Chondrocyte (in vitro differentiated cells): ENCODE data around the gene BLOC1S6. TPM values are rescaled to one million over a fixed set of nuclear protein-coding genes. Genes with fewer than 3 reads are reported as not detected.

ENCODE experiments used
- DNase-seq: peaks from one replicate; pipeline ENCODE4 v3.0.0; 2021; ENCODE audit warnings: mixed read lengths, low spot score
- H3K27ac Mint-ChIP-seq: one replicate; pipeline ENCODE4 v1.8.0; 2021; ENCODE audit warnings: mild to moderate bottlenecking, moderate library complexity, mixed read lengths; ENCODE audit not compliant: unreplicated experiment
- H3K27me3 Mint-ChIP-seq: 2 replicates; pipeline ENCODE4 v1.8.0; 2021; ENCODE audit warnings: low read depth, mixed read lengths
- H3K36me3 Mint-ChIP-seq: 2 replicates; pipeline ENCODE4 v1.8.0; 2021; ENCODE audit warnings: low read depth, mixed read lengths
- H3K4me1 Mint-ChIP-seq: 2 replicates; pipeline ENCODE4 v1.8.0; 2021; ENCODE audit warnings: low read depth, mild to moderate bottlenecking, mixed read lengths
- H3K4me3 Mint-ChIP-seq: one replicate; pipeline ENCODE4 v1.8.0; 2021; ENCODE audit warnings: mild to moderate bottlenecking, moderate library complexity, mixed read lengths; ENCODE audit not compliant: unreplicated experiment
- H3K9me3 Mint-ChIP-seq: 2 replicates; pipeline ENCODE4 v1.8.0; 2021; ENCODE audit warnings: low read depth, mixed read lengths
- total RNA-seq: library from RNA; stranded (reverse); gene quantifications from 3 replicates; pipeline ENCODE4 v1.2.1, GENCODE V29; 2021
- TF ChIP-seq, protein P1 (sequence below): fragments of 200-600 bp; sonication (generic); IDR thresholded peaks from 2 replicates; pipeline ENCODE4 v1.5.0; 2021; ENCODE audit warnings: antibody characterized with exemption, mild to moderate bottlenecking, moderate library complexity

The BLOC1S6 gene
- total RNA-seq, 1 donor from 2014 or later, result 51.4 TPM

DNA sequence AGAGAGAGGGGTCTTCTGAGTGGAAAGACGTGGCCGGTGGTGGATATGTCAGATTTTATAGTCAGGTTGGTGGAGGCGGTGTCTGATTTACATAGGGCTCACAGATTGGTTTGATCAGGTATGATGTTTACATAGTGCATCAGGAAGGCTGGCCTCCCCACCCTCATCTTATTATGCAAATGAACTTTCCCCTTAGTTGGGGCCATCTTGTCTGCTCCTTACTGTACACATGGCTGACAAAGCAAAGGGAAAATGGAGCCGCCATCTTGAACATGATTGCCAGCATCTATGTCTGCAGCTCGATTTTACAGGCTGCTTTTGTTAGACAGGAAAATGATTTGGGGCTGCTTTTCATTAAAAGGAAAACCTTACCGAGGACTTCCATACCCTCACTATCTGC is 67.6 kb downstream of the BLOC1S6 start:
- peaks cover 1% of the 10 kb centered on the region for H3K36me3 Mint-ChIP-seq
- no peak overlapping the region for H3K4me3 Mint-ChIP-seq
- H3K4me1 Mint-ChIP-seq, result peaks cover 2% of the 10 kb centered on the region
- peaks cover 3% of the 10 kb centered on the region for H3K9me3 Mint-ChIP-seq
- H3K27ac Mint-ChIP-seq, result no peak overlapping the region
- no peak for DNase-seq
- TF ChIP-seq, protein P1, sequence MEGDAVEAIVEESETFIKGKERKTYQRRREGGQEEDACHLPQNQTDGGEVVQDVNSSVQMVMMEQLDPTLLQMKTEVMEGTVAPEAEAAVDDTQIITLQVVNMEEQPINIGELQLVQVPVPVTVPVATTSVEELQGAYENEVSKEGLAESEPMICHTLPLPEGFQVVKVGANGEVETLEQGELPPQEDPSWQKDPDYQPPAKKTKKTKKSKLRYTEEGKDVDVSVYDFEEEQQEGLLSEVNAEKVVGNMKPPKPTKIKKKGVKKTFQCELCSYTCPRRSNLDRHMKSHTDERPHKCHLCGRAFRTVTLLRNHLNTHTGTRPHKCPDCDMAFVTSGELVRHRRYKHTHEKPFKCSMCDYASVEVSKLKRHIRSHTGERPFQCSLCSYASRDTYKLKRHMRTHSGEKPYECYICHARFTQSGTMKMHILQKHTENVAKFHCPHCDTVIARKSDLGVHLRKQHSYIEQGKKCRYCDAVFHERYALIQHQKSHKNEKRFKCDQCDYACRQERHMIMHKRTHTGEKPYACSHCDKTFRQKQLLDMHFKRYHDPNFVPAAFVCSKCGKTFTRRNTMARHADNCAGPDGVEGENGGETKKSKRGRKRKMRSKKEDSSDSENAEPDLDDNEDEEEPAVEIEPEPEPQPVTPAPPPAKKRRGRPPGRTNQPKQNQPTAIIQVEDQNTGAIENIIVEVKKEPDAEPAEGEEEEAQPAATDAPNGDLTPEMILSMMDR, result no peak
- no peaks in the 10 kb centered on the region for H3K27me3 Mint-ChIP-seq

- Mint-ChIP-seq H3K36me3 (peaks cover 3% of the 10 kb centered on the region), H3K4me3 (no peak overlapping the region), H3K27me3 (no peaks in the 10 kb centered on the region), H3K9me3 (no peaks in the 10 kb centered on the region), H3K27ac (no peak overlapping the region), H3K4me1 (peaks cover 17% of the 10 kb centered on the region)
- TF ChIP-seq, protein P1, result no peak
- no peak for DNase-seq
Measured at GRCh38 chr15:45657254-45657653, 70.1 kb downstream of the BLOC1S6 start.

DNA sequence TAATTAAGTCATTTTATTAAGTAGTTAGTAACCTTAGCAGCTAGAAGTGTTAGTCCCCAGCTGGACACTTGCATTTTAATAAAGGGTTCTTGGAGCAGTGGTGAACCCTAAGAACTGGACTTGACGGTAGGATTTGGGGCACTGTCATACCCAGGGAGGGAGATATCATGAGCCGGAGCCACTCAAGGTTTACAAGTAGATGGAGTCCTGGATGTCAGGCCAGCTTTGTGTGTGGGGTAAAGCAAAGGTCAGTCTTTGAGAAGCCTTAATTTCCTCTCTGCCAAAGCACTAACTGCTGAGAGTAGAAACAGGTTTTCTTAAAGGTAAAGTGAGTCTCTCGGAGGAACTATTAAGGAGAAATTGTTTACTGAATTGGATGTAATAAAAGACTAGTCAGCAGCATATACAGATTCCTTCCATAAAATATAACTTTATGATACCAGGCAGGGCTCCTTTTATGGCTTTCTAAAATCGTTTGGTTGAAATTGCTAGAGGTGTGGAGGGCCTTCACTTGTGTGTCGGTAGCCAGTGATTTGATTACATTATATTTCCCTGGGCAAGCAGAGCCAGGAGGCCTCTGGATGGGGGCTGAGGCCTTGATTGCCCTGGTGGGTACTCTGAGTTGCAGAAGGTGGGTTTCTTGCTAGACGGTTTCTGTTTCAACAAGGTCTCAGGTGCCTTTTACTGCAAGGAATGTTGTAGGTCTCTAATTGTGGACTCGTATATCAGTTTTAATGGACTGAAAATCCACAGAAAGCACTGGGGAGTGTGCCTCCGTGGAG is 70.8 kb downstream of the BLOC1S6 start:
- no peak for DNase-seq
- Mint-ChIP-seq H3K36me3 (peaks cover 3% of the 10 kb centered on the region), H3K27me3 (no peaks in the 10 kb centered on the region), H3K27ac (no peak overlapping the region), H3K4me3 (no peak overlapping the region), H3K4me1 (peaks cover 17% of the 10 kb centered on the region), H3K9me3 (no peaks in the 10 kb centered on the region)
- TF ChIP-seq, protein P1, result no peak

Other genes starting within 250 kb of the BLOC1S6 start
- gene GATM, start 208.8 kb upstream of the BLOC1S6 start, total RNA-seq, result 0.30 TPM in 1 of 3 replicates, not detected in the others
- 16.8 to 17.4 TPM (median 17.1 TPM) in 3 replicates for gene SLC30A4, start 64.6 kb upstream of the BLOC1S6 start, total RNA-seq
- 8.9 to 10.9 TPM (median 10.5 TPM) in 3 replicates for gene SQOR, start 47.6 kb downstream of the BLOC1S6 start, total RNA-seq